ENCODE results near the gene PDE4D.

DNA sequence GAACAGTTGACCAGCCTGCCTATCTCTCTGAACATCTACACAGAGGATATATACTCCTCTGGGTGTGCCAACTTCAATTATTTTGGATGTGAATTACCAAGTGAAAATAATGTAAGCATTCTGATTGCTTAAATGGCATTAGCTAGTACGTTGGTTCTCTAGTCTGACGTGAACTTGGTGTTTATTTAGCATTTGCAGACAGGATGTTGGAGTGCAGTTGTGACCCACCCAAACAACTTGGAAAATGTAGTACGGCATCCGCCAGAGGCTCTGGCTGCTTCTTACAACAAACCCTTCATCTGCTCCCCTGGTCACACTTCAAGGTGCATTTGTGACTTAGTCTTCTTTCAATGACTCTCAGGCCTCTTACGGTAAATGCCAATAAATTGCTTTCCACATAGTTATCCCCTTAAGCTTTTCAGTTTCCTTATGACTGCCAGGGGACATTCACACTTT lies 616.6 kb downstream of the PDE4D start:
- TF ChIP-seq CTCF (conservative IDR thresholded peaks at IDR 0.05 in 1 of 2, IDR thresholded peaks at IDR 0.05 in 1 of 2; ENCODE audit: extremely low read depth in 1 of 2, insufficient read depth in 1 of 2, low read depth in 1 of 2, low read length in 2 of 2) (no peak), EZH2 (IDR thresholded peaks at IDR 0.05; ENCODE audit: borderline replicate concordance, low read length) (no peak)
